Calu3 (cell line): ENCODE data around the gene SMURF2. TPM values are rescaled to one million over a fixed set of nuclear protein-coding genes. Genes with fewer than 3 reads are reported as not detected.
A peak's percentile ranks its signal among the peaks of the same experiment; 100 is the strongest.
"Not testable (repeated sequence)": the region's sequence is repeated elsewhere in the genome, so short reads cannot be mapped to it uniquely, and the experiment has no call there.

ENCODE experiments used
- BruUV-seq: library from RNA; stranded (reverse); fragments of 400-500 nt; replicated peaks from 2 replicates; lab custom pipeline; 2021; lab: Mats Ljungman, UMichigan
- CTCF ChIA-PET: fragments of 300-600 bp; sonication (Branson Sonifier 250); formaldehyde crosslinking; loops from one replicate; lab custom pipeline; 2022; ENCODE audit warnings: antibody characterized with exemption; lab: Charles Lee
- DNase-seq: peaks from one replicate; pipeline ENCODE4 v3.0.0; 2022
- H3K27ac Mint-ChIP-seq: one replicate; pipeline ENCODE4 v1.8.0; 2022; ENCODE audit warnings: mixed read lengths; ENCODE audit not compliant: unreplicated experiment
- H3K27me3 Mint-ChIP-seq: one replicate; pipeline ENCODE4 v1.8.0; 2022; ENCODE audit warnings: mixed read lengths; ENCODE audit not compliant: unreplicated experiment
- H3K36me3 Mint-ChIP-seq: one replicate; pipeline ENCODE4 v1.8.0; 2022; ENCODE audit warnings: mild to moderate bottlenecking, moderate library complexity, mixed read lengths; ENCODE audit not compliant: insufficient read depth, unreplicated experiment
- H3K4me1 Mint-ChIP-seq: one replicate; pipeline ENCODE4 v1.8.0; 2022; ENCODE audit warnings: mild to moderate bottlenecking, low read depth, mixed read lengths; ENCODE audit not compliant: unreplicated experiment
- H3K4me3 Mint-ChIP-seq: one replicate; pipeline ENCODE4 v1.8.0; 2022; ENCODE audit warnings: mild to moderate bottlenecking, low read depth, moderate library complexity, mixed read lengths; ENCODE audit not compliant: unreplicated experiment
- H3K9me3 Mint-ChIP-seq: one replicate; pipeline ENCODE4 v1.8.0; 2022; ENCODE audit warnings: low read depth, mixed read lengths; ENCODE audit not compliant: unreplicated experiment
- intact Hi-C: fragments of 100-400 bp; cut with micrococcal nuclease; formaldehyde crosslinking; loops from one replicate; pipeline ENCODE4 v1.10.0; 2022; ENCODE audit not compliant: unreplicated experiment
- total RNA-seq: library from RNA; stranded (reverse); gene quantifications from 2 replicates; pipeline ENCODE4 v1.2.3, GENCODE V29; 2022
- TF ChIP-seq, protein P1 (sequence below): fragments of 200-600 bp; IDR thresholded peaks from one replicate; pipeline ENCODE4 v1.8.0; 2022; ENCODE audit warnings: antibody characterized with exemption; ENCODE audit not compliant: unreplicated experiment

SMURF2 gene
- total RNA-seq, 1 experiment from 2014 or later: 18.8 TPM

DNA sequence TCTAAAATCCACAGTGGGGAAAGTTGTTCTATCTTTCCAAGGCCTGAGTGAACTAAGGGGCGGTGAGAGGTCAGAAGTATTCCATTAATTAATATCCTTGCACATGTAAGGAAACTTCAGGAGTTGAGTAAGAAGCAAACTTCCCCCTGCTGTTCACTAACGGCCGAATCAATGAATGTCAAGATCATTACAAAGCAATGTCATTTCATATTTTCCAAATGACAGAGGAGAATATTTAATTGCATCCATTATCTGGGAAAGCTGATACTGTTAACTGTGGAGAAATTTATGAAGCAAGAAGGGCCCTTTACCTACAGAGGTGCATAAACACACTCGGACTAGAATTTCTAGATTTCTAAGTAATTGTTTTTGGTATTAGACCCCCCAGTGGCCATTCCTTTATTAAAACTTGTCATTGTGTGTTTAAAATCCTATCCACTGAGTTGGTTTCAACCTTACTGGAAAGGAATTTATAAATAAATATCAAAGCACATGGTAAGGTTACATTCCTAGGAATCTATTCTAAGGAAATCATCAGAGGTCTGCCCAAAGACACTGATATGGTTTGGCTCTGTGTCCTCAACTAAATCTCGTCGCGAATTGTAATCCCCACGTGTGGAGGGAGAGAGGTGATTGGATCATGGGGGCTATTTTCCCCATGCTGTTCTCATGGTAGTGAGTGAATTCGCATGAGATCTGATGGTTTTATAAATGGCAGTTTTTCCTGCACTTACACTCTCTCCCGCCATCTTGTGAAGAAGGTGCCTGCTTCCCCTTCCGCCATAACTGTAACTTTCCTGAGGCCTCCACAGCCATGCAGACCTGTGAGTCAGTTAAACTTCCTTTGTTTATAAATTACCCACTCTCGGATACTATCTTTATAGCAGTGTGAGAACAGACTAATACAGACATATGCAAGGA, 20.4 kb upstream of the SMURF2 start:
- DNase-seq: no peak
- Mint-ChIP-seq H3K4me1 (peaks cover 20% of the 10 kb centered on the region), H3K9me3 (no peaks in the 10 kb centered on the region), H3K27ac (no peak overlapping the region), H3K36me3 (no peaks in the 10 kb centered on the region), H3K4me3 (no peak overlapping the region), H3K27me3 (no peaks in the 10 kb centered on the region)
- CTCF ChIA-PET: no interaction called here
- BruUV-seq: no TSS peak
- intact Hi-C loops: no loop called here
- TF ChIP-seq, protein P1, sequence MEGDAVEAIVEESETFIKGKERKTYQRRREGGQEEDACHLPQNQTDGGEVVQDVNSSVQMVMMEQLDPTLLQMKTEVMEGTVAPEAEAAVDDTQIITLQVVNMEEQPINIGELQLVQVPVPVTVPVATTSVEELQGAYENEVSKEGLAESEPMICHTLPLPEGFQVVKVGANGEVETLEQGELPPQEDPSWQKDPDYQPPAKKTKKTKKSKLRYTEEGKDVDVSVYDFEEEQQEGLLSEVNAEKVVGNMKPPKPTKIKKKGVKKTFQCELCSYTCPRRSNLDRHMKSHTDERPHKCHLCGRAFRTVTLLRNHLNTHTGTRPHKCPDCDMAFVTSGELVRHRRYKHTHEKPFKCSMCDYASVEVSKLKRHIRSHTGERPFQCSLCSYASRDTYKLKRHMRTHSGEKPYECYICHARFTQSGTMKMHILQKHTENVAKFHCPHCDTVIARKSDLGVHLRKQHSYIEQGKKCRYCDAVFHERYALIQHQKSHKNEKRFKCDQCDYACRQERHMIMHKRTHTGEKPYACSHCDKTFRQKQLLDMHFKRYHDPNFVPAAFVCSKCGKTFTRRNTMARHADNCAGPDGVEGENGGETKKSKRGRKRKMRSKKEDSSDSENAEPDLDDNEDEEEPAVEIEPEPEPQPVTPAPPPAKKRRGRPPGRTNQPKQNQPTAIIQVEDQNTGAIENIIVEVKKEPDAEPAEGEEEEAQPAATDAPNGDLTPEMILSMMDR: no peak

DNA sequence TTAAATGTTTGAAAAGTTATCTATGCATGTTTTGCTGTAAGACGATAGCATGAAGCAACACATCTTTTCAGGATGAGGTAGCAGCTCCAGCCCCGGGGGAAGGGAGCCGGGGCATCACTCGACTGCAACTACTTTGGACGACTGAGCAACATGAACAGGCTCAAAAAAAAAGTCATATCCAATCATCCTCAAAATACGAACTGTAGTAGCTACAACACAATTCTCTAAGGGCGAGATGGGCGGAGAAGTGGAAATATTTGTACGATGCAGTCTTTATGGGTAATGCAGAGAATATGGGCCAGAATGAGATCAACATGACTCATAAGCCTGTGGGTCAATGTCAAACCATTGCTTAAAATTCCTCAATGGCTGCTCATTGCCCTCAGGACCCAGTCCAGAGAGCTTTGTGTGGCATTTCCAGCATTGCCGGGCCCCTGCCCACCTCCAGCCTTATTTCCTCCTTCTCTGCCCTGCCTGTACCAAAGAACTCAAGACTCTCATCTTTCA, 17.7 kb upstream of the SMURF2 start:
- no peaks in the 10 kb centered on the region for H3K27me3 Mint-ChIP-seq
- no peaks in the 10 kb centered on the region for H3K9me3 Mint-ChIP-seq
- CTCF ChIA-PET: no interaction called here
- DNase-seq: no peak
- H3K27ac Mint-ChIP-seq: peak overlapping the region; percentile 23
- TF ChIP-seq, protein P1: no peak
- H3K4me1 Mint-ChIP-seq: peaks cover 20% of the 10 kb centered on the region
- no TSS peak for BruUV-seq
- no peak overlapping the region for H3K4me3 Mint-ChIP-seq
- intact Hi-C loops: no loop called here
- no peaks in the 10 kb centered on the region for H3K36me3 Mint-ChIP-seq

DNA sequence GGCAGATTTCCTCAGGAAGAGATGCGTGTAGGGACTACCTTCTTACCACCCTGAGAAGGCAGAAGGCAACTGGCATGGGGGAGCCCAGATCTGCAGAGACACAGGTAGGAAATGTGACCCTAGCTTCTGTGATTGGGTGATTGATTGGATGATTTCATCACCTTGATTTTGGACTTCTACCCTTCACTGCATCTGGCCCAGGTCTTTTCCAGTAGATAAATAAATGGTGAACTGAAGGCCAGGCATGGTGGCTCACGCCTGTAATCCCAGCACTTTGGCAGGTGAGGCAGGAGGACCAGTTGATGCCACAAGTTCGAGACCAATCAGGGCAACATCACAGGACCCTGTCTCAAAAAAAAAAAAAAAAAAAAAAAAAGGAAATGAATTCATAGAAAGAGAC, 14.7 kb upstream of the SMURF2 start:
- no peaks in the 10 kb centered on the region for H3K9me3 Mint-ChIP-seq
- CTCF ChIA-PET: no interaction called here
- BruUV-seq: no TSS peak

DNA sequence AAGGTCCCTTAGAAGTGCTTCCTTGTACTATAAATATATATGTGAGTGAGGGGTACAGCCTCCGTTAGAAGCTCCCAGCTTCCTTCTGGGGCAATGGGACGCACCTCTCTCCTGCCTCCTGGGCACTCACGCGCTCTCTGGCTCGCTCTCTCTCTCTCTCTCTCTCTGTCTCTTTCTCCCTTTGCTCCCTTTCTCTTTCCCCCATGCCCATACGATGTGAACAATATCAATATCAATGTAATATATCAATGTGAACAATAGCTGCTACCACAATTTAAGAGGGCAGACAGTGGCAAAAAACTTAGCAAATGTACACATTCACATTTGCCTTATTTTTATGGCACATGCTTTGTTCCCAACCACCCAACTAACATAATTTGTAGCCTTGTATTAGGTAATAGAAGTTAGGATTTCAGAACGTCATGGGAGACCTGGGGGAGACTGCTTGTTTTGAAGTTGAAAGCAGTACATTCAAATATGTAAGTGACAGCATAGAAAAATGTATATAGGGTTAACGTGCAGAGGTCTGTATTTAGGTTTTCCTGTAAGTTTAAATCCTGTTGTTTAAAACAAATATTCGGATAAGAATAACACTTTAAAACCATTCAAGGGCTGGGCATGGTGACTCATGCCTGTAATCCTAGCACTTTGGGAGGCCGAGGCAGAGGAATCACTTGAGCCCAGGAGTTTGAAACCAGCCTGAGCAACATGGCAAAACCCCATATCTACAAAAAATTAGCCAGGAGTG, 8.9 kb upstream of the SMURF2 start:
- BruUV-seq, H3K27me3 Mint-ChIP-seq, intact Hi-C loops, H3K36me3 Mint-ChIP-seq, DNase-seq, H3K9me3 Mint-ChIP-seq, H3K4me3 Mint-ChIP-seq: not testable (repeated sequence)
- Mint-ChIP-seq H3K4me1 (peaks cover 13% of the 10 kb centered on the region), H3K27ac (peak overlapping the region; percentile 48)
- CTCF ChIA-PET: interaction anchor here (0.7 kb wide), 1 partner anchor 36 kb away, joined by 3 read pairs; no protein-coding TSS in a partner anchor

More for the DNA sequence above, 14.7 kb upstream of the SMURF2 start:
- intact Hi-C loops: no loop called here
- no peak for DNase-seq
- TF ChIP-seq, protein P1: no peak
- no peaks in the 10 kb centered on the region for H3K27me3 Mint-ChIP-seq
- peaks cover 13% of the 10 kb centered on the region for H3K4me1 Mint-ChIP-seq
- no peak overlapping the region for H3K4me3 Mint-ChIP-seq
- no peaks in the 10 kb centered on the region for H3K36me3 Mint-ChIP-seq
- no peak overlapping the region for H3K27ac Mint-ChIP-seq

DNA sequence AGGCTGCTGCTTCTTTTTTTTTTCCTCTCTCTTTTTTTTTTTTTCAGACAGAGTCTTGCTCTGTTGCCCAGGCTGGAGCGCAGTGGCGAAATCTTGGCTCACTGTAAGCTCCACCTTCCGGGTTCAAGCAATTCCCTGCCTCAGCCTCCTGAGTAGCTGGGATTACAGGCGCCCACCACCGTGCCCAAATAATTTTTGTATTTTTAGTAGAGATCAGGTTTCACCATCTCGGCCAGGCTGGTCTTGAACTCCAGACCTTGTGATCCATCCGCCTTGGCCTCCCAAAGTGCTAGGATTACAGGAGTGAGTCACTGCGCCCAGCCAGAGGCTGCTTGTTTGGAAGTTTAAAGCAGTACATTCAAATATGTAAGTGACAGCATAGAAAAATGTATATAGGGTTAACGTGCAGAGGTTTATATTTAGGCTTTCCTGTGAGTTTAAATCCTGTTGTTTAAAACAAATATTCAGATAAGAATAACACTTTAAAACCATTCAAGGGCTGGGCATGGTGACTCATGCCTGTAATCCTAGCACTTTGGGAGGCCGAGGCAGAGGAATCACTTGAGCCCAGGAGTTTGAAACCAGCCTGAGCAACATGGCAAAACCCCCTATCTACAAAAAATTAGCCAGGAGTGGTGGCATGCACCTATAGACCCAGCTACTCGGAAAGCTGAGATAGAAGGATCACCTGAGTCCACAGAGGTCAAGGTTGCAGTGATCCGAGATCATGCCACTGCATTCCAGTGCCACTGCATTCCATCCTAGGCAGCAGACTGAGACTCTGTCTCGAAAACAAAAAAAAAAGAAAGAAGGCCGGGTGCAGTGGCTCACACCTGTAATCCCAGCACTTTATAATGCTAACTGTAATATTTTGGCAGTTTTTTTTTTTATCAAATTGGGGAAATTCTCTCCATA, 6.0 kb upstream of the SMURF2 start:
- H3K4me1 Mint-ChIP-seq: peaks cover 28% of the 10 kb centered on the region
- H3K9me3 Mint-ChIP-seq, H3K4me3 Mint-ChIP-seq, H3K36me3 Mint-ChIP-seq, DNase-seq, BruUV-seq, H3K27me3 Mint-ChIP-seq, intact Hi-C loops, CTCF ChIA-PET, H3K27ac Mint-ChIP-seq: not testable (repeated sequence)

DNA sequence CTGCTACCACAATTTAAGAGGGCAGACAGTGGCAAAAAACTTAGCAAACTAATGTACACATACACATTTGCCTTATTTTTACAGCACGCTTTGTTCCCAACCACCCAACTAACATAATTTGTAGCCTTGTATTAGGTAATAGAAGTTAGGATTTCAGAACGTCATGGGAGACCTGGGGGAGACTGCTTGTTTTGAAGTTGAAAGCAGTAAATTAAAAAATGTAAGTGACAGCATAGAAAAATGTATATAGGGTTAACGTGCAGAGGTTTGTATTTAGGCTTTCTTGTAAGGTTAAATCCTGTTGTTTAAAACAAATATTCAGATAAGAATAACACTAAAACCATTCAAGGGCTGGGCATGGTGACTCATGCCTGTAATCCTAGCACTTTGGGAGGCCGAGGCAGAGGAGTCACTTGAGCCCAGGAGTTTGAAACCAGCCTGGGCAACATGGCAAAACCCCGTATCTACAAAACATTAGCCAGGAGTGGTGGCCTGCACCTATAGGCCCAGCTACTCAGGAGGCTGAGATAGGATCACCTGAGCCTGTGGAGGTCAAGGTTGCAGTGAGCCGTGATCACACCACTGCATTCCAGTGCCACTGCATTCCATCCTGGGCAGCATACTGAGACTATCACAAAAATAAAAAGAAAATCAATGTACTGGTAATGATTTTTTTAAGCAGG, 2.3 kb upstream of the SMURF2 start:
- H3K9me3 Mint-ChIP-seq, BruUV-seq, CTCF ChIA-PET, H3K27me3 Mint-ChIP-seq, H3K4me3 Mint-ChIP-seq: not testable (repeated sequence)
- H3K4me1 Mint-ChIP-seq: peaks cover 20% of the 10 kb centered on the region
- peak overlapping the region; percentile 60 for H3K27ac Mint-ChIP-seq
- intact Hi-C loops: loop anchor here (5.0 kb wide), 1 partner anchor 43 kb away; no protein-coding TSS in a partner anchor
- H3K36me3 Mint-ChIP-seq: peaks cover 27% of the 10 kb centered on the region
- DNase-seq: peak; percentile 48
